ENCODE results near the gene RAF1.

Gene RAF1

GRCh38 chr3:12611117-12611516 lies 52.8 kb downstream of the RAF1 start:
- Mint-ChIP-seq H3K9me3 (ENCODE audit: low read depth) (no peaks in the 10 kb centered on the region), H3K4me3 (no peak overlapping the region), H3K27ac (no peak overlapping the region), H3K27me3 (no peaks in the 10 kb centered on the region), H3K4me1 (ENCODE audit: low read depth) (peaks cover 52% of the 10 kb centered on the region), H3K36me3 (peaks cover 14% of the 10 kb centered on the region)

- no peaks in the 10 kb centered on the region for H3K27me3 Mint-ChIP-seq
- H3K36me3 Mint-ChIP-seq = peaks cover 12% of the 10 kb centered on the region
- H3K4me3 Mint-ChIP-seq = no peak overlapping the region
- no peak overlapping the region for H3K27ac Mint-ChIP-seq
- H3K4me1 Mint-ChIP-seq (ENCODE audit: low read depth) = peaks cover 30% of the 10 kb centered on the region
- H3K9me3 Mint-ChIP-seq (ENCODE audit: low read depth) = no peaks in the 10 kb centered on the region
Observed at GRCh38 chr3:12608376-12608775, 55.5 kb downstream of the RAF1 start.

GRCh38 chr3:12603969-12604368 lies 59.9 kb downstream of the RAF1 start:
- Mint-ChIP-seq H3K4me3 (no peak overlapping the region), H3K27ac (no peak overlapping the region), H3K36me3 (peaks cover 9% of the 10 kb centered on the region), H3K4me1 (ENCODE audit: low read depth) (peaks cover 16% of the 10 kb centered on the region), H3K9me3 (ENCODE audit: low read depth) (no peaks in the 10 kb centered on the region), H3K27me3 (no peaks in the 10 kb centered on the region)

- H3K36me3 Mint-ChIP-seq = no peaks in the 10 kb centered on the region
- no peak overlapping the region for H3K4me3 Mint-ChIP-seq
- H3K27ac Mint-ChIP-seq = no peak overlapping the region
- peaks cover 2% of the 10 kb centered on the region for H3K4me1 Mint-ChIP-seq (ENCODE audit: low read depth)
- H3K9me3 Mint-ChIP-seq (ENCODE audit: low read depth) = no peaks in the 10 kb centered on the region
- no peaks in the 10 kb centered on the region for H3K27me3 Mint-ChIP-seq
Observed at GRCh38 chr3:12601072-12601471, 62.8 kb downstream of the RAF1 start.

GRCh38 chr3:12598890-12599289 lies 65.0 kb downstream of the RAF1 start:
- H3K27ac Mint-ChIP-seq = no peak overlapping the region
- H3K9me3 Mint-ChIP-seq (ENCODE audit: low read depth) = no peaks in the 10 kb centered on the region
- no peaks in the 10 kb centered on the region for H3K27me3 Mint-ChIP-seq
- peaks cover 3% of the 10 kb centered on the region for H3K36me3 Mint-ChIP-seq
- no peak overlapping the region for H3K4me3 Mint-ChIP-seq
- H3K4me1 Mint-ChIP-seq (ENCODE audit: low read depth) = peaks cover 4% of the 10 kb centered on the region

GRCh38 chr3:12593473-12593872 lies 70.4 kb downstream of the RAF1 start:
- Mint-ChIP-seq H3K27me3 (no peaks in the 10 kb centered on the region), H3K27ac (no peak overlapping the region), H3K4me3 (no peak overlapping the region), H3K4me1 (ENCODE audit: low read depth) (peaks cover 3% of the 10 kb centered on the region), H3K36me3 (peaks cover 8% of the 10 kb centered on the region), H3K9me3 (ENCODE audit: low read depth) (no peaks in the 10 kb centered on the region)

- H3K27ac Mint-ChIP-seq = no peak overlapping the region
- H3K9me3 Mint-ChIP-seq (ENCODE audit: low read depth) = no peaks in the 10 kb centered on the region
- peaks cover 3% of the 10 kb centered on the region for H3K4me1 Mint-ChIP-seq (ENCODE audit: low read depth)
- peaks cover 8% of the 10 kb centered on the region for H3K36me3 Mint-ChIP-seq
- no peaks in the 10 kb centered on the region for H3K27me3 Mint-ChIP-seq
- H3K4me3 Mint-ChIP-seq = no peak overlapping the region
Observed at GRCh38 chr3:12591997-12592715, 71.8 kb downstream of the RAF1 start.

- H3K4me1 Mint-ChIP-seq (ENCODE audit: low read depth) = peaks cover 3% of the 10 kb centered on the region
- peaks cover 8% of the 10 kb centered on the region for H3K36me3 Mint-ChIP-seq
- H3K27ac Mint-ChIP-seq = no peak overlapping the region
- H3K27me3 Mint-ChIP-seq = no peaks in the 10 kb centered on the region
- no peaks in the 10 kb centered on the region for H3K9me3 Mint-ChIP-seq (ENCODE audit: low read depth)
- no peak overlapping the region for H3K4me3 Mint-ChIP-seq
Observed at GRCh38 chr3:12591456-12591855, 72.5 kb downstream of the RAF1 start.

GRCh38 chr3:12590096-12590495 lies 73.8 kb downstream of the RAF1 start:
- no peak overlapping the region for H3K27ac Mint-ChIP-seq
- no peak overlapping the region for H3K4me3 Mint-ChIP-seq
- H3K36me3 Mint-ChIP-seq = peaks cover 8% of the 10 kb centered on the region
- peaks cover 3% of the 10 kb centered on the region for H3K4me1 Mint-ChIP-seq (ENCODE audit: low read depth)
- no peaks in the 10 kb centered on the region for H3K9me3 Mint-ChIP-seq (ENCODE audit: low read depth)
- H3K27me3 Mint-ChIP-seq = no peaks in the 10 kb centered on the region

- Mint-ChIP-seq H3K27ac (peak overlapping the region; percentile 79), H3K27me3 (no peaks in the 10 kb centered on the region), H3K4me3 (no peak overlapping the region), H3K36me3 (peaks cover 3% of the 10 kb centered on the region), H3K9me3 (ENCODE audit: low read depth) (no peaks in the 10 kb centered on the region), H3K4me1 (ENCODE audit: low read depth) (no peaks in the 10 kb centered on the region)
Observed at GRCh38 chr3:12588039-12589009, 75.6 kb downstream of the RAF1 start.

- Mint-ChIP-seq H3K27ac (peak overlapping the region; percentile 10), H3K4me1 (ENCODE audit: low read depth) (no peaks in the 10 kb centered on the region), H3K27me3 (no peaks in the 10 kb centered on the region), H3K9me3 (ENCODE audit: low read depth) (no peaks in the 10 kb centered on the region), H3K4me3 (no peak overlapping the region), H3K36me3 (peaks cover 3% of the 10 kb centered on the region)
Observed at GRCh38 chr3:12586403-12586802, 77.5 kb downstream of the RAF1 start.

- H3K27me3 Mint-ChIP-seq = no peaks in the 10 kb centered on the region
- no peaks in the 10 kb centered on the region for H3K9me3 Mint-ChIP-seq (ENCODE audit: low read depth)
- peaks cover 3% of the 10 kb centered on the region for H3K36me3 Mint-ChIP-seq
Observed at GRCh38 chr3:12585970-12586369, 77.9 kb downstream of the RAF1 start.

GRCh38 chr3:12585181-12585580 lies 78.7 kb downstream of the RAF1 start:
- peak overlapping the region; percentile 61 for H3K27ac Mint-ChIP-seq
- H3K4me1 Mint-ChIP-seq (ENCODE audit: low read depth) = no peaks in the 10 kb centered on the region
- peaks cover 3% of the 10 kb centered on the region for H3K36me3 Mint-ChIP-seq
- no peaks in the 10 kb centered on the region for H3K9me3 Mint-ChIP-seq (ENCODE audit: low read depth)
- no peaks in the 10 kb centered on the region for H3K27me3 Mint-ChIP-seq
- no peak overlapping the region for H3K4me3 Mint-ChIP-seq

More at GRCh38 chr3:12585970-12586369, 77.9 kb downstream of the RAF1 start:
- H3K27ac Mint-ChIP-seq = no peak overlapping the region
- no peaks in the 10 kb centered on the region for H3K4me1 Mint-ChIP-seq (ENCODE audit: low read depth)
- no peak overlapping the region for H3K4me3 Mint-ChIP-seq

GRCh38 chr3:12584083-12584482 lies 79.8 kb downstream of the RAF1 start:
- Mint-ChIP-seq H3K4me1 (ENCODE audit: low read depth) (no peaks in the 10 kb centered on the region), H3K4me3 (no peak overlapping the region), H3K9me3 (ENCODE audit: low read depth) (no peaks in the 10 kb centered on the region), H3K27me3 (no peaks in the 10 kb centered on the region), H3K27ac (no peak overlapping the region), H3K36me3 (peaks cover 5% of the 10 kb centered on the region)

GRCh38 chr3:12583280-12583679 lies 80.6 kb downstream of the RAF1 start:
- Mint-ChIP-seq H3K9me3 (ENCODE audit: low read depth) (no peaks in the 10 kb centered on the region), H3K36me3 (peaks cover 2% of the 10 kb centered on the region), H3K4me3 (no peak overlapping the region), H3K27ac (no peak overlapping the region), H3K4me1 (ENCODE audit: low read depth) (no peaks in the 10 kb centered on the region), H3K27me3 (no peaks in the 10 kb centered on the region)

All from activated naive CD8-positive, alpha-beta T cell (primary cell).